K562 (cell line): Measurements from ENCODE around the gene ERICH6. TPM values are rescaled to one million over a fixed set of nuclear protein-coding genes. Genes with fewer than 3 reads are reported as not detected.

ENCODE experiments used
- ARID3B ChIP-seq: fragments of 250-450 bp; sonication (Bioruptor Pico); IDR thresholded peaks from 2 replicates; pipeline ENCODE4 v1.4.0; 2020; ENCODE audit warnings: borderline replicate concordance
- CSDE1 ChIP-seq, 2 experiments: fragments of 450-650 bp; IDR thresholded peaks; 2 replicates each; pipeline ENCODE4 v1.6.1; 2016; ENCODE audit warnings: mild to moderate bottlenecking in 1 of 2
- ESRRA ChIP-seq: fragments of 450-650 bp; IDR thresholded peaks from 2 replicates; pipeline ENCODE4 v1.6.1; 2014; ENCODE audit warnings: low read depth, mild to moderate bottlenecking, moderate library complexity, borderline replicate concordance
- ETV6 ChIP-seq, 3 experiments: fragments of 150-350 bp in 1 of 3; sonication (generic) in 1 of 3; formaldehyde crosslinking in 1 of 3; IDR thresholded peaks; 2 replicates each; pipeline versions ENCODE4 v1.6.1 to v1.8.0; 2014 to 2022; ENCODE audit warnings: borderline replicate concordance in 2 of 3, low read depth in 2 of 3, antibody characterized with exemption in 1 of 3, low read length in 1 of 3, mild to moderate bottlenecking in 1 of 3, missing genetic modification reagents in 1 of 3
- GTF3C2 ChIP-seq: IDR thresholded peaks from 3 replicates; pipeline ENCODE4 v1.6.1; 2011; ENCODE audit warnings: borderline replicate concordance, mild to moderate bottlenecking, moderate library complexity; ENCODE audit not compliant: insufficient read length; ENCODE audit errors: extremely low read depth
- NR1H2 ChIP-seq: sonication (generic); formaldehyde crosslinking; IDR thresholded peaks from 2 replicates; pipeline ENCODE4 v1.4.0; 2020; ENCODE audit warnings: mild to moderate bottlenecking, missing genetic modification reagents
- PHB2 ChIP-seq: fragments of 450-650 bp; IDR thresholded peaks from 2 replicates; pipeline ENCODE4 v1.6.1; 2017; ENCODE audit warnings: low read depth
- POU5F1 ChIP-seq: fragments of 150-350 bp; IDR thresholded peaks from 2 replicates; pipeline ENCODE4 v1.6.1; 2014; ENCODE audit warnings: borderline replicate concordance, low read length, low read depth, mild to moderate bottlenecking; ENCODE audit not compliant: partially characterized antibody
- RBM39 ChIP-seq: fragments of 200-400 bp; formaldehyde crosslinking; optimal IDR thresholded peaks from 2 replicates; pipeline ENCODE3; 2018; ENCODE audit warnings: low read depth, low read length
- TFAP4 ChIP-seq: sonication (generic); formaldehyde crosslinking; IDR thresholded peaks from 2 replicates; pipeline ENCODE4 v1.8.0; 2022; ENCODE audit warnings: missing genetic modification reagents, mild to moderate bottlenecking, moderate library complexity, borderline replicate concordance
- THRA ChIP-seq: fragments of 450-650 bp; IDR thresholded peaks from 2 replicates; pipeline ENCODE4 v1.6.1; 2017; ENCODE audit warnings: mild to moderate bottlenecking, moderate library complexity
- THRAP3 ChIP-seq: fragments of 450-650 bp; IDR thresholded peaks from 2 replicates; pipeline ENCODE4 v1.6.1; 2016; ENCODE audit warnings: mild to moderate bottlenecking, inconsistent platforms, borderline replicate concordance
- UBTF ChIP-seq, 2 experiments: IDR thresholded peaks; 2 replicates each; pipeline ENCODE4 v1.6.1; 2012; ENCODE audit warnings: improper control_type of control experiment in 2 of 2, low read depth in 2 of 2, low read length in 2 of 2, borderline replicate concordance in 1 of 2
- ZC3H8 ChIP-seq: fragments of 450-650 bp; IDR thresholded peaks from 2 replicates; pipeline ENCODE4 v1.6.1; 2017
- ZNF354B ChIP-seq: fragments of 250-450 bp; sonication (Bioruptor Pico); IDR thresholded peaks from 2 replicates; pipeline ENCODE4 v1.4.0; 2020
- ZNF408 ChIP-seq: fragments of 250-450 bp; sonication (Bioruptor Pico); IDR thresholded peaks from 2 replicates; pipeline ENCODE4 v1.4.0; 2020; ENCODE audit warnings: low read depth, mild to moderate bottlenecking, moderate library complexity
- ZNF445 ChIP-seq: fragments of 250-450 bp; sonication (Bioruptor Pico); IDR thresholded peaks from 2 replicates; pipeline ENCODE4 v1.4.0; 2020; ENCODE audit warnings: low read depth, mild to moderate bottlenecking, moderate library complexity
- ZNF695 ChIP-seq: fragments of 450-650 bp; formaldehyde crosslinking; IDR thresholded peaks from 2 replicates; pipeline ENCODE4 v1.4.0; 2020; ENCODE audit warnings: mild to moderate bottlenecking, moderate library complexity
- polyA plus RNA-seq, 8 experiments: library from polyadenylated mRNA; depleted of rRNA in 4 of 8; stranded (reverse) in 5 of 8; unstranded in 3 of 8; fragments of >200 nt; fragmentation: Nextera tagmentation in 2 of 8; fragmentation: Illumina TruSeq in 1 of 8; extraction: Ambion mirVana in 2 of 8; extraction: Trizol in 1 of 8; gene quantifications; 2 replicates each; pipeline versions ENCODE4 v1.2.1 to v1.2.3, GENCODE V29; 2011 to 2014; ENCODE audit warnings: inconsistent platforms in 1 of 8, missing spikeins in 1 of 8
- total RNA-seq, 7 experiments: library from RNA; depleted of rRNA in 6 of 7; stranded (reverse); fragments of >200 nt in 6 of 7; fragmentation: Illumina TruSeq in 2 of 7; extraction: Trizol in 2 of 7; gene quantifications; 2 replicates each; pipeline versions ENCODE4 v1.2.1 to v1.2.3, GENCODE V29; 2011 to 2021; ENCODE audit warnings: low replicate concordance in 1 of 7

Gene ERICH6
- total and polyA plus RNA-seq, 9 of the 15 experiments (the other 6 are each of a cell fraction or from before 2014, with no cell fraction given), result not detected

GRCh38 chr3:150729682-150730360 is 26.1 kb upstream of the ERICH6 start (continued):
- no peak for TF ChIP-seq ARID3B
- peak; percentile 75 for TF ChIP-seq PHB2
- TF ChIP-seq CSDE1 (IDR thresholded peaks at IDR 0.05), result no peak
- no peak for TF ChIP-seq ZNF445 (CRISPR knock-in tag)
- TF ChIP-seq THRA, result no peak
- no peak for TF ChIP-seq THRAP3
- TF ChIP-seq RBM39, result no peak
- no peak for TF ChIP-seq POU5F1
- no peak for TF ChIP-seq ZC3H8
- TF ChIP-seq ETV6 (IDR thresholded peaks at IDR 0.05; ENCODE audit: borderline replicate concordance in 1 of 2, low read depth in 2 of 2, low read length in 1 of 2), result no peak
- no peak for TF ChIP-seq ETV6 (CRISPR knock-in tag; IDR thresholded peaks at IDR 0.05; ENCODE audit: borderline replicate concordance)
- no peak for TF ChIP-seq NR1H2 (CRISPR knock-in tag)
- TF ChIP-seq UBTF (IDR thresholded peaks at IDR 0.05; ENCODE audit: borderline replicate concordance in 1 of 2, low read depth in 2 of 2, low read length in 2 of 2), result no peak
- no peak for TF ChIP-seq GTF3C2
- TF ChIP-seq TFAP4, result no peak
- TF ChIP-seq ZNF354B (CRISPR knock-in tag), result no peak
- no peak for TF ChIP-seq ESRRA
- no peak for TF ChIP-seq ZNF695
- TF ChIP-seq ZNF408 (CRISPR knock-in tag), result no peak
